Activated B cell treated with CpG ODN at 0.5 μM for 24 hours (primary cell): Measurements from ENCODE around the gene AHSP. TPM values are rescaled to one million over a fixed set of nuclear protein-coding genes. Genes with fewer than 3 reads are reported as not detected.

Source experiments
- ATAC-seq: fragments of 200-7000 bp; cut with Tn5 transposase; one replicate; pipeline ENCODE4 v1.10.0; 2021; ENCODE audit warnings: low read depth, mild to moderate bottlenecking, moderate library complexity
- CTCF ChIA-PET: fragments of 350-600 bp; sonication (Branson Sonifier 250); formaldehyde crosslinking; loops from one replicate; lab custom pipeline; 2021; ENCODE audit warnings: antibody characterized with exemption; lab: Charles Lee
- POLR2A ChIA-PET: fragments of 350-600 bp; sonication (Branson Sonifier 250); formaldehyde crosslinking; loops from one replicate; lab custom pipeline; 2021; ENCODE audit warnings: antibody characterized with exemption; lab: Charles Lee
- DNase-seq: peaks from one replicate; pipeline ENCODE4 v3.0.0; 2022
- H3K27ac Mint-ChIP-seq: one replicate; pipeline ENCODE4 v1.8.0; 2020; ENCODE audit warnings: mixed read lengths
- H3K27me3 Mint-ChIP-seq: one replicate; pipeline ENCODE4 v1.8.0; 2021; ENCODE audit warnings: mixed read lengths
- H3K36me3 Mint-ChIP-seq: one replicate; pipeline ENCODE4 v1.8.0; 2021; ENCODE audit warnings: low read depth, mixed read lengths
- H3K4me1 Mint-ChIP-seq: one replicate; pipeline ENCODE4 v1.8.0; 2021; ENCODE audit warnings: mixed read lengths
- H3K4me3 Mint-ChIP-seq: one replicate; pipeline ENCODE4 v1.8.0; 2020; ENCODE audit warnings: mild to moderate bottlenecking, mixed read lengths
- H3K9me3 Mint-ChIP-seq: one replicate; pipeline ENCODE4 v1.8.0; 2020; ENCODE audit warnings: mixed read lengths
- CTCF ChIP-seq: fragments of 200-600 bp; IDR thresholded peaks from one replicate; pipeline ENCODE4 v1.8.0; 2022; ENCODE audit warnings: antibody characterized with exemption, mild to moderate bottlenecking
- intact Hi-C: fragments of 100-400 bp; cut with micrococcal nuclease; formaldehyde crosslinking; loops from one replicate; pipeline ENCODE4 v1.15.1; 2024
- total RNA-seq: library from RNA; stranded (reverse); gene quantifications from 2 replicates; pipeline ENCODE4 v1.2.3, GENCODE V29; 2022

AHSP gene
- total RNA-seq, 1 donor from 2014 or later: not detected

GRCh38 chr16:31487720-31488467 is 39.8 kb upstream of the AHSP start:
- Mint-ChIP-seq H3K4me1 (peaks cover 9% of the 10 kb centered on the region), H3K4me3 (peak overlapping the region; percentile 86), H3K27me3 (peaks cover 7% of the 10 kb centered on the region), H3K27ac (no peak overlapping the region), H3K9me3 (no peaks in the 10 kb centered on the region), H3K36me3 (peaks cover 23% of the 10 kb centered on the region)
- intact Hi-C loops: loop anchor here (1.0 to 2.0 kb wide), 3 partner anchors 11 to 29 kb away; partner anchors contain the start of genes ARMC5 and TGFB1I1
- peak; percentile 59 for DNase-seq
- peak; percentile 95 for ATAC-seq
- no peak for TF ChIP-seq CTCF
- ChIA-PET CTCF (no interaction called here), POLR2A (interaction anchor here (0.6 to 2.3 kb wide), 7 partner anchors 11 to 225 kb away, joined by 3 to 8 read pairs (median 4); partner anchors contain the start of genes ARMC5 and RUSF1)

GRCh38 chr16:31488468-31489297 is 39.0 kb upstream of the AHSP start:
- CTCF ChIA-PET: interaction anchor here (0.9 kb wide), 1 partner anchor 29 kb away, joined by 3 read pairs; no protein-coding TSS in a partner anchor
- intact Hi-C loops: no loop called here

GRCh38 chr16:31489298-31489564 is 38.5 kb upstream of the AHSP start:
- ChIA-PET CTCF (interaction anchor here (0.9 kb wide), 1 partner anchor 29 kb away, joined by 3 read pairs; no protein-coding TSS in a partner anchor), POLR2A (interaction anchor here (0.7 to 1.0 kb wide), 2 partner anchors 14 to 158 kb away, joined by 4 to 5 read pairs; no protein-coding TSS in a partner anchor)
- Mint-ChIP-seq H3K36me3 (peaks cover 36% of the 10 kb centered on the region), H3K4me3 (peak overlapping the region; percentile 38), H3K27ac (no peak overlapping the region), H3K27me3 (peaks cover 7% of the 10 kb centered on the region), H3K9me3 (no peaks in the 10 kb centered on the region), H3K4me1 (peaks cover 9% of the 10 kb centered on the region)
- ATAC-seq (no peak), DNase-seq (no peak)
- TF ChIP-seq CTCF: no peak
- intact Hi-C loops: no loop called here

More at GRCh38 chr16:31488468-31489297, 39.0 kb upstream of the AHSP start:
- Mint-ChIP-seq H3K4me3 (peak overlapping the region; percentile 38), H3K36me3 (peaks cover 31% of the 10 kb centered on the region), H3K27ac (no peak overlapping the region), H3K9me3 (no peaks in the 10 kb centered on the region), H3K27me3 (peaks cover 7% of the 10 kb centered on the region), H3K4me1 (peaks cover 9% of the 10 kb centered on the region)
- ATAC-seq (no peak), DNase-seq (no peak)
- TF ChIP-seq CTCF: no peak
- POLR2A ChIA-PET: interaction anchor here (0.6 to 2.3 kb wide), 6 partner anchors 15 to 224 kb away, joined by 3 to 8 read pairs (median 4); partner anchors contain the start of gene RUSF1

- H3K4me1 Mint-ChIP-seq: peaks cover 9% of the 10 kb centered on the region
- H3K9me3 Mint-ChIP-seq: no peaks in the 10 kb centered on the region
- no peak overlapping the region for H3K4me3 Mint-ChIP-seq
- peaks cover 6% of the 10 kb centered on the region for H3K27me3 Mint-ChIP-seq
- DNase-seq (no peak), ATAC-seq (no peak)
- no peak overlapping the region for H3K27ac Mint-ChIP-seq
- intact Hi-C loops: no loop called here
- peaks cover 41% of the 10 kb centered on the region for H3K36me3 Mint-ChIP-seq
- ChIA-PET CTCF (no interaction called here), POLR2A (interaction anchor here (0.7 kb wide), 1 partner anchor 159 kb away, joined by 4 read pairs; no protein-coding TSS in a partner anchor)
- no peak for TF ChIP-seq CTCF
Observed at GRCh38 chr16:31489616-31490584, 37.8 kb upstream of the AHSP start.
